PC-9 (cell line): Measurements from ENCODE around the gene COG5. TPM values are rescaled to one million over a fixed set of nuclear protein-coding genes. Genes with fewer than 3 reads are reported as not detected.

Experiments used
- BruUV-seq: library from RNA; stranded (reverse); fragments of 400-500 nt; replicated peaks from 2 replicates; lab custom pipeline; 2021; lab: Mats Ljungman, UMichigan
- CTCF ChIA-PET: fragments of 300-600 bp; sonication (Branson Sonifier 250); formaldehyde crosslinking; loops from one replicate; lab custom pipeline; 2022; ENCODE audit warnings: antibody characterized with exemption; lab: Charles Lee
- POLR2A ChIA-PET: fragments of 300-600 bp; sonication (Branson Sonifier 250); formaldehyde crosslinking; loops from one replicate; lab custom pipeline; 2022; ENCODE audit warnings: antibody characterized with exemption; ENCODE audit not compliant: unreplicated experiment; lab: Charles Lee
- DNase-seq, 2 experiments: peaks; one replicate each; pipeline versions ENCODE4 v3.0.0 to v3.0.0-alpha.2; 2015 to 2022; ENCODE audit warnings: mixed read lengths in 1 of 2
- H2AFZ ChIP-seq: fragments of 200-600 bp; sonication (generic); 2 replicates; pipeline ENCODE4 v1.8.1; 2017; ENCODE audit warnings: antibody characterized with exemption
- H3F3A ChIP-seq: fragments of 200-600 bp; sonication (generic); 2 replicates; pipeline ENCODE4 v1.8.1; 2017; ENCODE audit warnings: antibody characterized with exemption, mild to moderate bottlenecking, low read depth; ENCODE audit not compliant: insufficient read depth
- H3K27ac ChIP-seq: fragments of 200-600 bp; sonication (generic); 2 replicates; pipeline ENCODE4 v1.6.1; 2016; ENCODE audit warnings: mixed run types
- H3K27me3 ChIP-seq: fragments of 200-600 bp; sonication (generic); 2 replicates; pipeline ENCODE4 v1.6.1; 2016; ENCODE audit warnings: low read depth, mixed run types; ENCODE audit not compliant: insufficient read depth
- H3K36me3 ChIP-seq: fragments of 200-600 bp; sonication (generic); 2 replicates; pipeline ENCODE4 v1.6.1; 2016; ENCODE audit warnings: low read depth, mixed run types
- H3K4me1 ChIP-seq: fragments of 200-600 bp; sonication (generic); replicated peaks from 2 replicates; pipeline ENCODE4 v1.6.1; 2016; ENCODE audit warnings: mixed run types; ENCODE audit not compliant: insufficient read depth
- H3K4me2 ChIP-seq: fragments of 200-600 bp; sonication (generic); 2 replicates; pipeline ENCODE4 v1.6.1; 2017; ENCODE audit warnings: mixed run types
- H3K4me3 ChIP-seq: fragments of 200-600 bp; sonication (generic); 2 replicates; pipeline ENCODE4 v1.6.1; 2016; ENCODE audit warnings: mixed run types
- H3K79me2 ChIP-seq: fragments of 200-600 bp; sonication (generic); 2 replicates; pipeline ENCODE4 v1.6.1; 2017; ENCODE audit warnings: low read depth, mixed run types
- H3K9me2 ChIP-seq: fragments of 200-600 bp; sonication (generic); 2 replicates; pipeline ENCODE4 v1.8.1; 2017; ENCODE audit warnings: mild to moderate bottlenecking; ENCODE audit not compliant: insufficient read depth
- H3K9me3 ChIP-seq: fragments of 200-600 bp; sonication (generic); 2 replicates; pipeline ENCODE4 v1.8.1; 2016; ENCODE audit warnings: low read depth; ENCODE audit not compliant: insufficient read depth
- H4K20me1 ChIP-seq: fragments of 200-600 bp; sonication (generic); 2 replicates; pipeline ENCODE4 v1.8.1; 2017; ENCODE audit not compliant: insufficient read depth
- CTCF ChIP-seq: fragments of 200-600 bp; sonication (generic); conservative IDR thresholded peaks from 2 replicates; pipeline ENCODE4 v1.6.1; 2017; ENCODE audit warnings: mixed run types, antibody characterized with exemption, mild to moderate bottlenecking, moderate library complexity
- EZH2 ChIP-seq: fragments of 200-600 bp; sonication (generic); IDR thresholded peaks from 2 replicates; pipeline ENCODE4 v1.8.0; 2017; ENCODE audit warnings: antibody characterized with exemption, low read depth
- intact Hi-C: fragments of 100-400 bp; cut with micrococcal nuclease; formaldehyde crosslinking; loops from one replicate; pipeline ENCODE4 v1.10.0; 2022; ENCODE audit not compliant: unreplicated experiment
- total RNA-seq: library from RNA; stranded (reverse); gene quantifications from 2 replicates; pipeline ENCODE4 v1.2.3, GENCODE V29; 2021

Gene COG5
- total RNA-seq, 1 experiment from 2014 or later, result 43.5 TPM

DNA sequence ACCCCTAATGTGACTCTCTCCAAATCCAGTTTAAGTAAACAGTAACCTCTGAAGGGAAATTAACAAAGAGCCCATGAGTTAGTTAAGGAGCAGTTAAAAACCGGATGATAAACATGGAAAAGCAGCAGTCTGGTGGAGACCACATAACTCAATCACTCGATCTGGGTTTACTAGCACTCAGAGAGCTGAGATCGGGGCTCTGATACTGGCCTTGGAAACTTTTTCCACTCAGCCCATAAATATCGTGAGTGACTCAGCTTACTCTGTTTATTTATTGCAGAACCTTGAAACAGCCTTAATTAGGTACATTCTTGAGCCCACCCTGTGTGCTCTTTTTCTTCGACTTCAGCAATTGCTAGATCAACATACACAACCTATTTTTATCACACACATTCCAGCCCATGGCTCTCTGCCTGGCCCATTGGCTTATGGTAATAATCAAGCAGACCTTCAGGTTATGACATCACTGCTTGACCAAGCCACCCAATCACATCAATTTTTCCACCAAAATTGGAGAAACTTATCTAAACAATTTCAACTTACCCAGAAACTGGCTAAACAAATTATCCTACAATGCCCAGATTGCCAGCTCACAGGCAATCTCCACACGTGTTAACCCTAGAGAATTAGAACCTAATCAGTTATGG lies 176.0 kb downstream of the COG5 start:
- no TSS peak for BruUV-seq

GRCh38 chr7:107387128-107387527 lies 176.6 kb downstream of the COG5 start:
- Histone ChIP-seq H4K20me1 (no peaks in the 10 kb centered on the region), H3K27ac (no peak overlapping the region), H3K9me3 (no peaks in the 10 kb centered on the region), H3K4me3 (no peak overlapping the region), H3K4me2 (no peak overlapping the region), H3K79me2 (no peaks in the 10 kb centered on the region), H3K4me1 (no peaks in the 10 kb centered on the region), H3K27me3 (no peaks in the 10 kb centered on the region), H3K9me2 (no peaks in the 10 kb centered on the region), H3K36me3 (no peaks in the 10 kb centered on the region), H3F3A (no peaks in the 10 kb centered on the region), H2AFZ (no peak overlapping the region)
- intact Hi-C loops, result no loop called here
- no peak for DNase-seq
- TF ChIP-seq CTCF (no peak), EZH2 (no peak)
- POLR2A ChIA-PET, result interaction anchor here (0.6 kb wide), 2 partner anchors 21 to 34 kb away, joined by 3 to 4 read pairs; no protein-coding TSS in a partner anchor
- CTCF ChIA-PET, result interaction anchor here (0.6 kb wide), 1 partner anchor 32 kb away, joined by 9 read pairs; no protein-coding TSS in a partner anchor
- BruUV-seq, result no TSS peak

More for the DNA sequence above, 176.0 kb downstream of the COG5 start:
- Histone ChIP-seq H3K9me2 (no peaks in the 10 kb centered on the region), H3K36me3 (no peaks in the 10 kb centered on the region), H3K4me2 (no peak overlapping the region), H3K79me2 (no peaks in the 10 kb centered on the region), H3K27me3 (no peaks in the 10 kb centered on the region), H4K20me1 (no peaks in the 10 kb centered on the region), H3F3A (no peaks in the 10 kb centered on the region), H2AFZ (no peak overlapping the region), H3K4me3 (no peak overlapping the region), H3K9me3 (no peaks in the 10 kb centered on the region), H3K4me1 (no peaks in the 10 kb centered on the region), H3K27ac (no peak overlapping the region)
- ChIA-PET POLR2A (interaction anchor here (0.6 kb wide), 1 partner anchor 20 kb away, joined by 4 read pairs; no protein-coding TSS in a partner anchor), CTCF (interaction anchor here (0.6 kb wide), 1 partner anchor 31 kb away, joined by 9 read pairs; no protein-coding TSS in a partner anchor)
- DNase-seq, result no peak
- intact Hi-C loops, result no loop called here
- TF ChIP-seq EZH2 (no peak), CTCF (no peak)

- H3K4me1 ChIP-seq, result no peaks in the 10 kb centered on the region
- TF ChIP-seq CTCF, result no peak
- no peak for TF ChIP-seq EZH2
- H3K4me2 ChIP-seq, result no peak overlapping the region
- H3K9me2 ChIP-seq, result no peaks in the 10 kb centered on the region
- no peaks in the 10 kb centered on the region for H3K9me3 ChIP-seq
- BruUV-seq, result no TSS peak
- H3K36me3 ChIP-seq, result no peaks in the 10 kb centered on the region
- ChIA-PET CTCF (no interaction called here), POLR2A (interaction anchor here (0.6 to 0.8 kb wide), 2 partner anchors 33 to 479 kb away, joined by 3 read pairs; no protein-coding TSS in a partner anchor)
- intact Hi-C loops, result no loop called here
- no peaks in the 10 kb centered on the region for H4K20me1 ChIP-seq
- H3K27ac ChIP-seq, result no peak overlapping the region
- no peak overlapping the region for H2AFZ ChIP-seq
- no peaks in the 10 kb centered on the region for H3K79me2 ChIP-seq
- H3F3A ChIP-seq, result no peaks in the 10 kb centered on the region
- H3K4me3 ChIP-seq, result no peak overlapping the region
- DNase-seq, result no peak
- no peaks in the 10 kb centered on the region for H3K27me3 ChIP-seq
Observed at GRCh38 chr7:107386548-107387102, 177.1 kb downstream of the COG5 start.
